G401.6 (cell line): ENCODE data around the gene HPCAL1.

Experiments
- FAIRE-seq: peaks from 2 replicates; lab custom pipeline; 2012; peaks lifted over from hg19 to GRCh38; lab: Jason Lieb, UNC

Gene HPCAL1

GRCh38 chr2:10325278-10326145 lies 22.8 kb downstream of the HPCAL1 start:
- FAIRE-seq = no peak

DNA sequence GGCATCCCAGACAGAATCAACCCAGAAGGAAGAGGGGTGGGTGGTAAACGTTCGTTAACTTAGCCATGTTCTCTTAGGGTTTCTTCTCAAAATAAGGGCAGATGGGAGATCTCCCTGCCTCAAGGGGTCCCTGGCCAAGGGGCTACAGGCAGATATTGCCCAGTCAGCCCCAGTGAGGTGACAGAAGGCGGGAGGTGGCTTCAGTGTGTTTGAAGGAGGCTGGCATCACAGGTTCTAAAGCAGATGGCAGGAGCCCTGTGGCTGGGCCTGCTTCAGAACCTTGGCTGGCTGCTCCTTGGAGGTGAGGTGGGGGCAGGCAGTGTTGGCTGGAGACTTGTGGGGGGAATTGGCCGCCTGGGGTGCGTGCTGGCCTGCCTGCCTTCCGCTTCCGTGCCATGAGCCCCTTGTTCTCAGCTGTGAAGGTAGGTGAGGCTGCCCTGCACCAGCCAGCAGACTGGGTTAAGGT lies 23.5 kb downstream of the HPCAL1 start:
- FAIRE-seq = no peak

GRCh38 chr2:10326707-10327594 lies 24.2 kb downstream of the HPCAL1 start:
- no peak for FAIRE-seq

- FAIRE-seq = no peak
Observed at GRCh38 chr2:10327896-10328669, 25.4 kb downstream of the HPCAL1 start.

DNA sequence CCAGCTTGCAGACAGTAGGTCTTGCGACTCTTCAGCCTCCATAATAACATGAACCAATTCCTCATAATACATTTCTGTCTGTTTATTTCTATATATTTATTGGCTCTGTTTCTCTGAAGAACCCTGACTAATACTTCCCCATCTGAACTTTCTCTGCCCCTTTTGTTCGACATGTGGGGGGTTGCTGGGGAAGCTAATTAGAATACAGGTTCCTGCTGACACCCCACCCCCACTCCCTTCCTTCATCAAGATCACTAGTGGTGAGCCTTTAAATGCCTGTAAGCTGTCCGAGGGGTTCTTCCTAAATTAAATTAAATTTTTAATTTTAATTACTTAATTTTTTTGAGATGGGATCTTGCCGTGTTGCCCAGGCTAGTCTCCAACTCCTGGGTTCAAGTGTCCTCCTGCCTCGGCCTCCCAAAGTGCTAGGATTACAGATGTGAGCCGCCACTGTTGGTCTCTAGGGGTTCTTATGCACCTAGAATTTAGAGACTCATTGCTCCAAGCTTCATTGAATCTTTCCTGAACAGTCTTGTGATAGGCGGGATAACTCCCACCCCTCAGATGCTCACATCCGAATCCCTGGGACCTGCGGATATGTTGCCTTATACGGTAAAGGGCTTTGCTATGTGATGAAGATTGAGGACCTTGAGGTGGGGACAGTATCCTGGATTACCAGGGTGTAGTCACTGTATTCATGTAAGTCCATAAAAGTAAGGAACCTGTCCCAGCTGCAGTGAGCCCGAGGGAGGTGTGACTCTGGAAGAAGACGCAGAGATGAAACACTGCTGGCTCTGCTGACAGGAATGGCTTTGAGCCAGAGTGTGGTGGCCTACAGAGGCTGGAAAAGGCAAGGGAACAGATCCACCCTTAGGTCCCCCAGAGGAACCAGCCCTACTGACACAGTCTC lies 26.2 kb downstream of the HPCAL1 start:
- no peak for FAIRE-seq

- no peak for FAIRE-seq
Observed at GRCh38 chr2:10329580-10329879, 26.8 kb downstream of the HPCAL1 start.

- no peak for FAIRE-seq
Observed at GRCh38 chr2:10329880-10330699, 27.4 kb downstream of the HPCAL1 start.

DNA sequence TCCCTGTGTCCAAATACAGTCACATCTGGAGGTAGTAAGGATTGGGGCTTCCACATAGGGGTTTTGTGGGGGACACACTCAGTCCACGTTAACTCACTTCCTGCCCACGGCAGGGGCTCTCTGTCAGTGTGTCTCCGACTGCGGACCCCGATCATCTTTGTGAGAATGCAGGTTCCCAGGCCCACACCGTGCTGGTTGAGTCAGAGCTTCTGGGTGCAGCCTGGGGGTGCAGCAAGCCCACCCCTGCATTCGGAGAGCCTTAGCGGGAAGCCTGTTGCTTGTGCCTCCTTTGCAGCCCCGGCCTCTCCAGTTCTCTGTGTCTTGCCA lies 28.0 kb downstream of the HPCAL1 start:
- FAIRE-seq = no peak

GRCh38 chr2:10331027-10331701 lies 28.5 kb downstream of the HPCAL1 start:
- no peak for FAIRE-seq

- FAIRE-seq = no peak
Observed at GRCh38 chr2:10331702-10332401, 29.1 kb downstream of the HPCAL1 start.

- no peak for FAIRE-seq
Observed at GRCh38 chr2:10332402-10333246, 29.9 kb downstream of the HPCAL1 start.

GRCh38 chr2:10333247-10333613 lies 30.5 kb downstream of the HPCAL1 start:
- no peak for FAIRE-seq

GRCh38 chr2:10333966-10334365 lies 31.3 kb downstream of the HPCAL1 start:
- FAIRE-seq = no peak

GRCh38 chr2:10335046-10335840 lies 32.5 kb downstream of the HPCAL1 start:
- no peak for FAIRE-seq

DNA sequence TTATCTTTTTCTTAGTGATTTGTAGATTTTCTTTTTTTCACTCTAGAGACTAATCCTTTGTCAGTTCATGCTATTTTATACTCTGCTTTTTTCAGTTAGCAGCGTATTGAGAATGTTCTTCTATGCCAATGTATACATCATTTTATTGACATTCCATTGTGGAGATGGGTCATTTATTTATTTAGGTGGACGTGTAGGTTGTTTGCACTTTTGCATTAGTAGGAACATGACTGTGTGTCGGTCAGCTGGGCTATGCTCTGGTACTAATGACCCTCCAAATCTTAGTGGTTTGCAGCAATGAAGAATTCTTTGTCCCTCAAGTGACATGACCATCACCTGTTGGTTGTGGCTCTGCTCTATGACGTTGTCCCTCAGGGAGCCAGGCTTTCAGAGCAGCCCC lies 33.6 kb downstream of the HPCAL1 start:
- FAIRE-seq = no peak

DNA sequence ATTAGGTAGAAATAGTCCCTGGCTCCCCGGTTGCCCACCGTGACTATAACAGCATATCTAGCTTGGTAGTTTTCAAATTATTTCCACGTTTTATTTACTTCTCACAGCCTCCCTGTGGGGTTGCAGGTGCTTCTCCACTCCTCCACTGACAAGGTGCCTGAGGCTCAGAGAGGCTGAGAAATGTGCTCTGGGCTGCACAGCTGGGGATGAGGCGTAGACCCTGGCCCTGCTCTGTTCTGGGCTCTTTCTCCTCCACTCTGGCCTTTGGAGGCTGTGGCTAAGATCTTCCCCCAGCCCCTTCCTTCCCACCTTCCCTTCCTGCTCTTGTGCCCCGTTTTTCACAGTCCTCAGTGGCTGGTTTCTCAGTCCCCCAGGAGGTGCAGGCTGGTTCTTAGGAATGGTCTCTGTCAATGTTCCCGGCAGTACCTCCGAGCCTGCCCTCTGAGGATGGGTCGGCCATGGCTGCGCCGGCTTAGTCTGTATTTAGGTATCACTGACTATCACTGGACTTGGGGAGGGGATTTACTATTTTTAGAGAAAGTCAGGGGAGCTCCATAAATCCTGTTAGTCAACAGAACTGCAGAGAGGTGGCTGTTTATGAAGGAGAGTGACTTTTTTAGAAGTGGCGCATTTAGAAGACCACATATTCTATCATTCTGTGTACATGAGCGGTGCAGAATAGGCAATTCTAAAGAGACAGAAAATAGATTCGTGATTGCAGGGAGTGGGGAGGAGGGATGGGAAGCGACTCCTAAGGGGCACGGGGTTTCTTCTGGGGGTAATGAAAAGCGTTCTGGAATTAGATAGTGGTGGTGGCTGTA lies 35.0 kb downstream of the HPCAL1 start:
- no peak for FAIRE-seq
